Kidney epithelial cell (primary cell): ENCODE measurements around the gene LRFN4. TPM values are rescaled to one million over a fixed set of nuclear protein-coding genes. Genes with fewer than 3 reads are reported as not detected.

ENCODE experiments used
- DNase-seq: peaks from one replicate; pipeline ENCODE4 v3.0.0-alpha.2; 2010; ENCODE audit warnings: low read depth
- H3K27me3 ChIP-seq: 2 replicates; pipeline ENCODE4 v1.6.0; 2011; ENCODE audit warnings: low read length; ENCODE audit not compliant: control insufficient read depth, insufficient read depth
- H3K36me3 ChIP-seq: 2 replicates; pipeline ENCODE4 v1.5.1; 2011; ENCODE audit warnings: low read length; ENCODE audit not compliant: control insufficient read depth, insufficient read depth
- H3K4me3 ChIP-seq: 2 replicates; pipeline ENCODE4 v1.5.1; 2011; ENCODE audit warnings: low read depth, mild to moderate bottlenecking, control low read depth, low read length
- total RNA-seq: library from RNA; depleted of rRNA; stranded (reverse); fragments of >200 nt; gene quantifications from 2 replicates; pipeline ENCODE4 v1.2.3, GENCODE V29; 2015
- TF ChIP-seq, protein P1 (sequence below): IDR thresholded peaks from 2 replicates; pipeline ENCODE4 v1.5.1; 2011; ENCODE audit warnings: mild to moderate bottlenecking, moderate library complexity, low read length, control low read depth, inconsistent platforms; ENCODE audit not compliant: insufficient read depth, poor library complexity, severe bottlenecking

Gene LRFN4
- total RNA-seq, 1 donor from 2014 or later: 53.5 TPM

DNA sequence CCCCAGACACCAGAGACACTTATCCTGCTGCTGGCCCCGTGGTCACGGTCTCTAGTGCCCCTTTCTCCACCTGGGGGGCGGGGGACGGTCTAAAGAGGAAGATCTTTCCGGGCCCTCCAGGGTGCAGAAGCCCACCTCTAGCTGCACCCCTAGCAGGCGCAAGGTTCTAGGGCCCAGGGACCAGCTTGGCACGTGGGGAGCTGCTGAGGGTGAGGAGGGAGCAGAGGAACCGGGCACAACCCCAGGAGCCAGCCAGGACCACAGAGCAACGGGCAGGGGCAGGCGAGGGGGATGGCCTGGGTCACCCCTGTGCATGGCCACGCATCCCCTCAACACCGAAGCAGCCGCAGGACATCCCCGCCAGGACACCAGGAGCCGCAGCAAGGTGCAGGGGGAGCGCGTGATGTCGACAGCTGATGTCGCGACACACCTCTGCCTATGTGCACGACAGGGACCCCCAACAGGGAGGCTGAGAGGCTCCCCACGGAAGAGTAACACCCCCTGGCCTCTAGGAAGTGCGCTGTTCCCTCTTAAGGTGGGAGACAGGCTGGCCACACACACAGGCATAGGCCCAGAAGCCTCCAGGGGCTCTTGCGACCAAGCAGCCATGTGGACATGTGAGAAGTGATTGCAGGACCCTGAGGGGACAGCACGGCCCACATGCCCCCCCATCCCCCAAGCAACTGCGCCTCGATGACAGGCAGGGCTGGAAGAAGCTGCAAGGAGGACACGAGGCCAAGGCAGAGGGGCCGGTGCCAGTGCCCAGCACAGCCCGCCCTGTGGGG is 5.1 kb downstream of the LRFN4 start:
- no peak for DNase-seq
- no peak overlapping the region for H3K4me3 ChIP-seq
- H3K36me3 ChIP-seq: no peaks in the 10 kb centered on the region
- no peaks in the 10 kb centered on the region for H3K27me3 ChIP-seq
- TF ChIP-seq, protein P1, sequence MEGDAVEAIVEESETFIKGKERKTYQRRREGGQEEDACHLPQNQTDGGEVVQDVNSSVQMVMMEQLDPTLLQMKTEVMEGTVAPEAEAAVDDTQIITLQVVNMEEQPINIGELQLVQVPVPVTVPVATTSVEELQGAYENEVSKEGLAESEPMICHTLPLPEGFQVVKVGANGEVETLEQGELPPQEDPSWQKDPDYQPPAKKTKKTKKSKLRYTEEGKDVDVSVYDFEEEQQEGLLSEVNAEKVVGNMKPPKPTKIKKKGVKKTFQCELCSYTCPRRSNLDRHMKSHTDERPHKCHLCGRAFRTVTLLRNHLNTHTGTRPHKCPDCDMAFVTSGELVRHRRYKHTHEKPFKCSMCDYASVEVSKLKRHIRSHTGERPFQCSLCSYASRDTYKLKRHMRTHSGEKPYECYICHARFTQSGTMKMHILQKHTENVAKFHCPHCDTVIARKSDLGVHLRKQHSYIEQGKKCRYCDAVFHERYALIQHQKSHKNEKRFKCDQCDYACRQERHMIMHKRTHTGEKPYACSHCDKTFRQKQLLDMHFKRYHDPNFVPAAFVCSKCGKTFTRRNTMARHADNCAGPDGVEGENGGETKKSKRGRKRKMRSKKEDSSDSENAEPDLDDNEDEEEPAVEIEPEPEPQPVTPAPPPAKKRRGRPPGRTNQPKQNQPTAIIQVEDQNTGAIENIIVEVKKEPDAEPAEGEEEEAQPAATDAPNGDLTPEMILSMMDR: no peak

DNA sequence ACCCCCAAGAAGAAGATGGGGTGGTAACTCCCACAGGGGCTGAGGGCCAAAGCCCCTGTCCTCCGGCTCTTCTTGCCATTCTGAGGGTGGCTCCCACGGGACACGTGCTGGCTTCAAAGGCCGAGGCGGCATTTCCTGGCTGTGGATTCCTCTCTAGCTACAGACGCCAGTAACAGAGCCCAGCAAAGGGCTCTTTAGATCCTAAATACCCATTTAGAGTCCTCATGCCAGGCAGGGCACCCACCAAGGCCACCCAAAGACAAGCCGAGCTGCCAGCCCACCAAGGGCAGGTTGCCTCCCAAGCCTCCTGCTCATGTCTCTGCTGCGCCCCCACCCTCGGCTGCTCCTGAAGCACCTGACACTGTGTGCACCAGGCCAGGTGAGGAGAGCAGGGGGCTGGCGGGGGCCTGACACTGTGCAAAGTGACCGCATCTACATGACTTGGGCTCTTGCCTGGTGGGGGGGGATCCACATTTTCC is 5.7 kb downstream of the LRFN4 start:
- TF ChIP-seq, protein P1: no peak
- no peak for DNase-seq
- H3K4me3 ChIP-seq: no peak overlapping the region
- no peaks in the 10 kb centered on the region for H3K27me3 ChIP-seq
- no peaks in the 10 kb centered on the region for H3K36me3 ChIP-seq

GRCh38 chr11:66863428-66864125 is 6.7 kb downstream of the LRFN4 start:
- TF ChIP-seq, protein P1: no peak
- no peaks in the 10 kb centered on the region for H3K36me3 ChIP-seq
- no peaks in the 10 kb centered on the region for H3K27me3 ChIP-seq
- no peak for DNase-seq
- H3K4me3 ChIP-seq: no peak overlapping the region

GRCh38 chr11:66864172-66864901 is 7.5 kb downstream of the LRFN4 start:
- no peaks in the 10 kb centered on the region for H3K27me3 ChIP-seq
- H3K4me3 ChIP-seq: no peak overlapping the region
- TF ChIP-seq, protein P1: no peak
- H3K36me3 ChIP-seq: no peaks in the 10 kb centered on the region
- DNase-seq: no peak

DNA sequence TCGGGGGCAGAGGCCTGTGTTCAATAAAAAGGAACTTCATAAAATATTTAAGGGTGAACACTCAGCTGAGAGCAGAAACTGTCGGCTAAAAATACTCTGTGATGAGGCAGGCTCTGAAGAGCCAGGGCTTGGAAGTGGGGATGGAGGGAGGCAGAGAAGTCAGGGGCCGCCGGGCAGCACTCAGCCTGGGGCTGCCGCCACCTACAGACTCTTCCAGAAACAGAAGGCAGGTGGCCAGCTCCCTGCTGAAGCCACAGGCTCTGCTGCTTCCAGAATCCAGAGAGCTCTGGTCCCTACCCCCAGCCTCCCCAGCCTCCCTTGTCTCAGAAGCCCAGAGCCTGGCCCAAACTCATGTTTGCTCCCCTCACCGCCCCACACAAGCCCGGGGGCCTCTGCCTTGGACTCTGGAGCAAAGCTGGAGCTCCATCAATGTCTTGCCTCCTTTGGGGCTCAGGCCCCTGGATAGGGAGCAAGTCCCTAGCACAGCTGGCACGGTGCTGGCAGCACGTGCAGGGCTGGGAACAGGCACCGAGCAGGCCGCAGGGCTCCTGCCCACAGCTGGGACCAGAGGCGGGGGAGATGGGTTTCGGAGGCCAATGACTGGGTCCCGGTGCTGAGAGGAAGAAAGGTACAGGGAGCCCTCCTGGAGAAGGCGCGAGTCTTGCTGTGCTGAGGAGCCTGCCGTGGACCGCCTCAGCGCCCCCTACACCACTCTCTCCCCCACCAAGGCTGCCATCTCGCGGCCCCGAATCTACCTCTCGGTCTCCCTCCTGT is 8.2 kb downstream of the LRFN4 start:
- Histone ChIP-seq H3K36me3 (no peaks in the 10 kb centered on the region), H3K27me3 (no peaks in the 10 kb centered on the region), H3K4me3 (no peak overlapping the region)
- TF ChIP-seq, protein P1: no peak
- DNase-seq: no peak
